Gastroesophageal sphincter (tissue), 3 donors: Measurements from ENCODE around the gene ACBD5.
"Not testable (repeated sequence)": the region's sequence is repeated elsewhere in the genome, so short reads cannot be mapped to it uniquely, and the experiment has no call there.

ENCODE experiments used
- CTCF ChIP-seq, 4 experiments: fragments of 200-600 bp in 2 of 4; fragments of 450-650 bp in 2 of 4; sonication (generic) in 1 of 4; IDR thresholded peaks; one replicate each; pipeline ENCODE4 v1.5.1; 2017 to 2019; ENCODE audit warnings: antibody characterized with exemption in 4 of 4, mild to moderate bottlenecking in 2 of 4, moderate library complexity in 2 of 4
- POLR2A ChIP-seq, 2 donors: fragments of 450-650 bp; IDR thresholded peaks; one replicate each; pipeline ENCODE4 v1.6.1; 2017; ENCODE audit warnings: antibody characterized with exemption in 2 of 2, mild to moderate bottlenecking in 2 of 2, moderate library complexity in 1 of 2

- TF ChIP-seq CTCF, POLR2A (IDR thresholded peaks at IDR 0.05): not testable (repeated sequence)
Observed at GRCh38 chr10:27262788-27263187, 22.2 kb upstream of the ACBD5 start.
